Stimulated activated CD4-positive, alpha-beta T cell treated with anti-CD3 and anti-CD28 coated beads, Interleukin-12 subunit alpha, Interleukin-12 subunit beta, amount 100 ng/mL, for 4 hours (primary cell): ENCODE data around the gene CES5A.
"Not testable (repeated sequence)": the region's sequence is repeated elsewhere in the genome, so short reads cannot be mapped to it uniquely, and the experiment has no call there.

Experiments used
- DNase-seq: peaks from one replicate; pipeline ENCODE4 v3.0.0-alpha.2; 2020

CES5A gene

GRCh38 chr16:55873122-55873521, 2.1 kb downstream of the CES5A start:
- no peak for DNase-seq

- DNase-seq, result no peak
These were observed 3.0 kb downstream of the CES5A start for GRCh38 chr16:55872130-55872529.

- DNase-seq, result no peak
These were observed 3.6 kb downstream of the CES5A start for GRCh38 chr16:55871411-55872038.

- DNase-seq, result no peak
These were observed 6.2 kb downstream of the CES5A start for GRCh38 chr16:55868980-55869379.

- no peak for DNase-seq
These were observed 7.0 kb downstream of the CES5A start for GRCh38 chr16:55868137-55868536.

GRCh38 chr16:55861288-55861687, 13.9 kb downstream of the CES5A start:
- DNase-seq, result no peak

- not testable (repeated sequence) for DNase-seq
These were observed 17.5 kb downstream of the CES5A start for GRCh38 chr16:55857650-55858049.

GRCh38 chr16:55856950-55857349, 18.2 kb downstream of the CES5A start:
- no peak for DNase-seq

- DNase-seq, result no peak
These were observed 22.1 kb downstream of the CES5A start for GRCh38 chr16:55853114-55853513.

- no peak for DNase-seq
These were observed 25.6 kb downstream of the CES5A start for GRCh38 chr16:55849536-55849935.

GRCh38 chr16:55846598-55847346, 28.4 kb downstream of the CES5A start:
- no peak for DNase-seq

GRCh38 chr16:55843105-55843395, 32.1 kb downstream of the CES5A start:
- DNase-seq, result no peak

GRCh38 chr16:55842369-55843104, 32.6 kb downstream of the CES5A start:
- DNase-seq, result no peak

- DNase-seq, result no peak
These were observed 36.1 kb downstream of the CES5A start for GRCh38 chr16:55839115-55839514.

- DNase-seq, result no peak
These were observed 39.0 kb downstream of the CES5A start for GRCh38 chr16:55836158-55836611.

GRCh38 chr16:55835581-55835980, 39.6 kb downstream of the CES5A start:
- no peak for DNase-seq

- not testable (repeated sequence) for DNase-seq
These were observed 40.0 kb downstream of the CES5A start for GRCh38 chr16:55835173-55835572.

GRCh38 chr16:55834049-55834448, 41.1 kb downstream of the CES5A start:
- no peak for DNase-seq

GRCh38 chr16:55832773-55833691, 42.1 kb downstream of the CES5A start, which contains the start of gene CES1:
CES1 (minus strand) TSS chr16:55833096; CDS start chr16:55833055, 41 bp downstream.
- DNase-seq, result no peak

GRCh38 chr16:55832425-55832772, 42.8 kb downstream of the CES5A start:
- no peak for DNase-seq

GRCh38 chr16:55830658-55831294, 44.4 kb downstream of the CES5A start:
- no peak for DNase-seq

- DNase-seq, result not testable (repeated sequence)
These were observed 45.9 kb downstream of the CES5A start for GRCh38 chr16:55829232-55829631.
